AG09309 (cell line): ENCODE results near the gene NIN.

Experiments
- DNase-seq: peaks from one replicate; pipeline ENCODE4 v3.0.0-alpha.2; 2010; ENCODE audit warnings: low read depth
- H3K4me3 ChIP-seq: 2 replicates; pipeline ENCODE4 v1.5.1; 2011; ENCODE audit warnings: mild to moderate bottlenecking, low read depth, low read length, moderate library complexity; ENCODE audit not compliant: control insufficient read depth
- TF ChIP-seq, protein P1 (sequence below): IDR thresholded peaks from 2 replicates; pipeline ENCODE4 v1.5.1; 2011; ENCODE audit warnings: mild to moderate bottlenecking, low read depth, low read length, inconsistent platforms; ENCODE audit not compliant: insufficient read depth, control insufficient read depth; ENCODE audit errors: missing control alignments

Gene NIN

DNA sequence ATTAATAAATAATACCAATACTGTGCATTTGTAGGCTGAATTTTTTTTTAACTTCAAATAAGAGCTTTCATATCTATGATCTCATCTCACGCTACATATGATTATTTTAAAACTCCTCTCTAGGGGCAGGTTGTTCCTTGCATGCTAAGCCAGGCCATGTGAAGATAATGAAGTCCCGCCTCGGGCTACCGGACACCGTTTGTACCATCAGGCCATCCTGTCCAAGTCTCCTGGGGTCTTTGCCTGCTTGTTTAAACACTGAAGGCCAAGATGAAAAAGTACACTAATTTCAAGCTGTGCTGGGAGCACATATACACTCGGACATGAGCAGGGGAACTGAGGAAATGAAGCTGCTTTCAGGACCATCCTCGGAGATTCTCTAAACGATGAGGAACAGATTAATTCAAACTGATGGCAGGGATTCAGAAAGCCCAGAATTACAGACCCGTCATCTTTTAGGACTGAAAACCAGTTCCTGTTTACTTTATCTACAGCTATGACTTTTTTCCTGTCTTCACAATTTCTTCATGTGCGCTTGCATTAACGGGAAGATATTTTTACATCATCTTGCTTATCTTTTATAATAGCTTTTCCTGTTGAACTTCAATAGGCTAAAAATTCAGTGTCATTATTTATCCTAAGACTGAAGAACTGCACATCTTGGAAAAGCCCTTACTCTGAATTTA is 34.6 kb upstream of the NIN start:
- H3K4me3 ChIP-seq = no peak overlapping the region
- DNase-seq = no peak
- TF ChIP-seq, protein P1, sequence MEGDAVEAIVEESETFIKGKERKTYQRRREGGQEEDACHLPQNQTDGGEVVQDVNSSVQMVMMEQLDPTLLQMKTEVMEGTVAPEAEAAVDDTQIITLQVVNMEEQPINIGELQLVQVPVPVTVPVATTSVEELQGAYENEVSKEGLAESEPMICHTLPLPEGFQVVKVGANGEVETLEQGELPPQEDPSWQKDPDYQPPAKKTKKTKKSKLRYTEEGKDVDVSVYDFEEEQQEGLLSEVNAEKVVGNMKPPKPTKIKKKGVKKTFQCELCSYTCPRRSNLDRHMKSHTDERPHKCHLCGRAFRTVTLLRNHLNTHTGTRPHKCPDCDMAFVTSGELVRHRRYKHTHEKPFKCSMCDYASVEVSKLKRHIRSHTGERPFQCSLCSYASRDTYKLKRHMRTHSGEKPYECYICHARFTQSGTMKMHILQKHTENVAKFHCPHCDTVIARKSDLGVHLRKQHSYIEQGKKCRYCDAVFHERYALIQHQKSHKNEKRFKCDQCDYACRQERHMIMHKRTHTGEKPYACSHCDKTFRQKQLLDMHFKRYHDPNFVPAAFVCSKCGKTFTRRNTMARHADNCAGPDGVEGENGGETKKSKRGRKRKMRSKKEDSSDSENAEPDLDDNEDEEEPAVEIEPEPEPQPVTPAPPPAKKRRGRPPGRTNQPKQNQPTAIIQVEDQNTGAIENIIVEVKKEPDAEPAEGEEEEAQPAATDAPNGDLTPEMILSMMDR = no peak

DNA sequence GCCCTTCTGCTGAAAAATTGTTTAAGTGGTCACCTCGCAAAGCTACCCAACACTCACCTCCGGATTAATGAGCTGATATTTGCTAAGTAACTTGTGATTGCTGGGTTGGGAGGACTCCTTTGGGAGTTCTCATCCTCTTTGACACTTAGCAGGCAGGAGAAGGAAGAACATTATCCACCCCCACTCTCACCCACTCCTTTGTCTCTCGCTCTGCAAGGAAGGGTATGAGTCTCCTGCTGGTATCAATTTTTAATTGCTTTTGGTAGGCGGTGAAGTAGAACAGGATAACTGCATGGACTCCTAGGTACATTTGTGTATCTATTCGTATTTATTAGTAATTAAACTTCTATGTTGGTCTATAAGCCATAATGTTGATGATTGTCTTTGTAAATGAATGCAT is 34.0 kb upstream of the NIN start:
- DNase-seq = no peak
- TF ChIP-seq, protein P1 = no peak
- H3K4me3 ChIP-seq = no peak overlapping the region

DNA sequence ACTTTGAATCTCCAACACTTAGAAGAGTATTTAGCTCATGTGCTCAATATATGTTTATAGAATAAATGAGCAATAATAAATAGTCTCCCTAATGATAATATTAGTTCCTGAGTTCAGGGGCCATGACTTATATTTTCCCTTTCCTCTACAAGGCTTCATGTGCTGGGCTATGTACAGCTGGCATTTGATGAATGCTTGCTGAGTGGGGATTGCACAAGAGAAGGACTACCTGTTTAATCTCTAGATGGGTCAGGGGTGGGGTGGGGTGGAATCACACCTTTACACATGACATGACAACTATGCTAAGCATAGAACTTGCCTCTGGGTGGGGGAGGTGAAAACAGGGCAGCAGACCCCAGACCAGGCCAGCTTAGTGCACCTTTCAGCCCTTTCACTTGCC is 33.3 kb upstream of the NIN start:
- TF ChIP-seq, protein P1 = no peak
- no peak overlapping the region for H3K4me3 ChIP-seq
- DNase-seq = no peak

DNA sequence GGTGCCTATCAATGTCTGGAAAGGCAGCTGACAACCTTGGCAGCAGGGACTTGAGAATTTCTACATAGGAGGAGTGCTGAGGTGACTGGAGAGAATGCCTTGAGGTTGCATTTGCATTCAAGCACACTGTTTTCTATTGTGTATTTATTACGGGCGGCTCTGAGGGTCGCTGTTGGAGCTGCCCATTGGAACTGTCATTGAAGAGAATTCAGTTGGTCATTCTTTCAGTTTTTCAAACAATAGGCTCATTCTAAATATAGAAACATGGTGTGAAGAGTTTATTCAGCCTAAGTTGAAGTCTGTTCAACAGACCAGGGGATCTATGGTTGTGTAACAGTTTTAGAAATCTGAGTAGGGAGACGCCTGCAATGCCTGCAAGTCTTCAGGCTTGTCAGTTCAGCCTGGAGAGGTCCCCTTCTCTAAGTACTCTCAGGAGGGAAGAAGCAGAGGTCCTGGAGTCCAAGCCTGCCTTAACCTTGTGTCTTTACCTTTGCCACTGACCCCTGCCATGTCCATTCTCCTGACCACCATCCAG is 31.1 kb upstream of the NIN start:
- H3K4me3 ChIP-seq = no peak overlapping the region
- TF ChIP-seq, protein P1 = no peak
- DNase-seq = no peak

DNA sequence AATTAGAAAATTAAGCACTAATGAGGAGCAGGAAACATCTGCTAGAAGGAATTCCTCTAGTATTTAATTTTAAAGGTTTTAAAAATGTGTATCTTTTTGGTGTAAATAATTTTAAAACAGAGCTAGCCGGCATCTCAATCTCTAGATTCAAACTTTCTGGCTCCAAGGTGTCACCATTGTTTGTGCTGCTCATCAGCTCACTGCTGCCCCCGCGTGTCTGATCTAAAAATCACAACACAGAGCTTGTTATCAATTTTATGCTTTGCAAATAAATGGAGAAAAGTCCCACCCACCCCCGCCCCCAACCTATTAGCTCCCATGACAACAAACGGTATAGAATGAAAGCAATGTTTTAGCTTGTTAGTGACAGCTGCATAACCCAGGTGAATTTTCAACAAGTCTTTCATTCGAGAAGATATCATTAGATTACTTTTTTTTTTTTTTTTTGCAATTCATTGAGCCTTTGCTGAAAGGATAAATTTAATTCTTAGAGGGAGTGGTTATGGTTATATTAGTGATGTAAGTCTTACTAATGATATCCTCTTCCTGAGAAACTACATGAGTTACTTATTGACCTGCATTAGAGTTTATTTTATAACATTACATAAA is 29.6 kb upstream of the NIN start:
- DNase-seq = peak; percentile 40
- peak overlapping the region; percentile 51 for H3K4me3 ChIP-seq
- TF ChIP-seq, protein P1 = peak; percentile 69

DNA sequence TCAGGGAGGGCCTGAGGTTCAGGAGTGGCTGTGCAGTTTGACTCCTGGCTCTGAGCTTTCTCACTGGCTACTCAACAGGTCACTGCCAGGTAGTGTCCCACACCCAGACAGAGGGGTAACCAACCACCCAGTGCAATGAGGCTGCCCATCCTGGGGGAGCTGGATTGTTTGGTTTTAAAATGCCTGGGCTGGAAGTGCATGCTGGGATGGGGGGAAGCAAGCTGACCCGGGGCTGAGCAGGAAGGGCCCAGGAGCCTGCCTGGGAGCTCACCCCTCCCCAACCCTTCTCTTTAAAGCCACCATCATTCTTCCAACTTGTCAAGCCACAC is 28.3 kb upstream of the NIN start:
- peak overlapping the region; percentile 51; the same call in 1 of the 2 replicates for H3K4me3 ChIP-seq
- TF ChIP-seq, protein P1 = no peak
- DNase-seq = no peak
